H1 (cell line): Measurements from ENCODE around the gene TUBGCP5. TPM values are rescaled to one million over a fixed set of nuclear protein-coding genes. Genes with fewer than 3 reads are reported as not detected.

Experiments
- BACH1 ChIP-seq: IDR thresholded peaks from 2 replicates; pipeline ENCODE4 v1.6.1; 2012; ENCODE audit warnings: low read length, improper control_type of control experiment
- polyA plus RNA-seq, 7 experiments: library from polyadenylated mRNA; depleted of rRNA in 3 of 7; stranded (reverse) in 5 of 7; unstranded in 2 of 7; fragments of >200 nt in 5 of 7; fragments of 200-250 nt in 2 of 7; gene quantifications; 1 replicate in 5 of 7; 2 replicates in 1 of 7; 4 replicates in 1 of 7; pipeline versions ENCODE4 v1.2.1 to v1.2.3, GENCODE V29; 2011 to 2013; ENCODE audit warnings: missing spikeins in 2 of 7, mixed read lengths in 2 of 7
- total RNA-seq: library from RNA; stranded (reverse); fragmentation: NEBNext Ultra II Directional; extraction: Animal tissue kit (Norgen Biotek cat#: 25700); gene quantifications from 2 replicates; pipeline ENCODE4 v1.2.1, GENCODE V29; 2021

Gene TUBGCP5
- total and polyA plus RNA-seq, 2 of the 8 experiments (the other 6 are each of a cell fraction or from before 2014, with no cell fraction given): 6.3 to 12.5 TPM

GRCh38 chr15:23050708-23051107 is 11.3 kb upstream of the TUBGCP5 start (continued):
- TF ChIP-seq BACH1: no peak
